ENCODE results near the gene KCNH1.

Gene KCNH1

DNA sequence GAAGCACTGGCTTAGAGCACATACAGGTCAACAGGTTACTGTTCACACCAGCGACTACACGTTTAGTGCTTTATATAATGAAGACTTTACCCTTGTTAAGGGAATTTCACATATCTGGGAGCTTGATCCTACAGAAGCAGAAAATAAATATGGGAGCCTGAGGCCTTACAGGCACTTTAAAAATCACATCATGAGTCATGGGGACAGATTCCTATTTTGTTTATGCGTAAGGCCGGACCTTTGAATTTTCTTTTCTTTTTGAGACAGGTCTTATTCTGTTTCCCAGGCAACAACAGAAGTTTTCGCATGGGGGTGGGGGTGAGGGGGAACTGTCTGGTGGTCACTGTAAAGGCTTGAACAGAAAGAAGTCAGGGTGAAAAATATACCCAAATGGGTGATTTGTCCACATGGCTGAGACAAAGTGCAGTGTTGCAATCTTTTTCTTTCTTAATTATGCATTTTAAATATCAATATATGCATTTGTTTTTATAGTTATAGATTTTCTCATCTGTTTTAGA, 276.7 kb downstream of the KCNH1 start:
- no peak for DNase-seq (ENCODE audit: low read depth)

DNA sequence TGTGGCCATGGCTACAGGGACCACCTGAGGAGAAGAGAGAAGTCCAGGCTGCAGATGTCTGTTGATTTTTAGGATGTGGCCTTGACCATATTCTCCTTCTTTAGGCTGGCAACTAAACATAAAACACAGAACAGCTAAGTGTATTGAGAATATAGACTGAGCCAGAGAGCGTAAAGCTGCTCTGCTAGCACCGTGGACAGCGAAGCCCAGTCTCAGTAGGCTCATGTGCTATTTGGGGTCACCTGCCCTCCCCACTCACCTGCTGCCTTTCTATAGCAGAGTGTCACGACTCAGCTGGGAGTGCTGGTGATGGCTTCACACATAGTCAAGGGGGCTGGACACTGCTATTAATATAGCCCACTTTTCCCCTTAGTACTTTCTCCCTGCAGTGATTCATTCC, 278.5 kb downstream of the KCNH1 start:
- no peak for DNase-seq (ENCODE audit: low read depth)

- DNase-seq (ENCODE audit: low read depth), result no peak
Observed at GRCh38 chr1:210853276-210853675, 280.7 kb downstream of the KCNH1 start.

- no peak for DNase-seq (ENCODE audit: low read depth)
Observed at GRCh38 chr1:210850556-210850955, 283.4 kb downstream of the KCNH1 start.

DNA sequence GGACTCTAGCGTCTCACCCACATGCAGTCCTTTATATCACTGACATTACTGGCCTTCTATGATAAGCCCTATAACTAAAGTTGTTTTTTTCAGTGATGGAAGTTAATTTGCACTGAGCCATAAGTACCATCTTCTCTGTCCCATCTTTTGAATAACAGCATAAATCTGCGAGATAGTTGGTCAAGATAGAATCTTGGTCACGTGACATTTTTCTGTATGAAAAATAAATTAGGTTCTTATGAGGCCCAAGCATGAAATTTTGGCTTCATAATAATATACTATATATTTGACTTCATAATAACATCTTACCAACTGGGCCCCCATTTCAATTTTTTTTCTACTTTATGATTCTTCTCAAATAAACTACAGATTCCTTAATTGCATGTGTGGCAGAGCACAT, 285.5 kb downstream of the KCNH1 start:
- no peak for DNase-seq (ENCODE audit: low read depth)

DNA sequence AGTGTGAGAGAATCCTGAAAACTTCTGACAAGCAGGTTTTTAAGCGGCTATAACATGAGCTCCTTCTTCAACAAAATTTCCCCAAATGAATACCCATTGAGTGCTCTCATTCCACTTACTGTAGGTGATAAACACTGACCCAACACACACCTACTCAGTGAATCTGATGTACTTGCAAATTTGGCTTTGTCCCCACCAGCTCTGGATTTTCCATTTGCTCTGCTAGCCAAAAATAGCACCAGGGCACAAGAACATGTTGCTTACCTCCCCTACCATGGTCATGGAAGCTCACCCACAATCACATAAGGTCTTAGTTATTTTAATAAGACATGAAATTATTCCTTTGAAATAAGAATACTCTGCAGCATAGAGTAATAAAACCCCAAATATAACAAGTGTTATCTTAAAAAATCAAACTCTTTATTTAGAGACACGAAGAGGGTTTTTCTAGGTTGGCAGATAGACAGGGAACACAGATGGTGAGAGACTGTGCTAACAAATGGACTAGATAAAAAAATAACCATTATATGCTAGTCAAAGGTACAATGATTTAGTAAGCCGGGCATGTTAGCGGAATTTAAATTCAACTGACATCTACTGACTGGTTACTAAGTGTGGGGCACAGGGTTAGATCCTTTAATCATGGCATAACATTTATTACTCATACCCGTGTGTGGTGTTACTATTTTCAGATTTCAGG, 291.9 kb downstream of the KCNH1 start:
- no peak for DNase-seq (ENCODE audit: low read depth)

DNA sequence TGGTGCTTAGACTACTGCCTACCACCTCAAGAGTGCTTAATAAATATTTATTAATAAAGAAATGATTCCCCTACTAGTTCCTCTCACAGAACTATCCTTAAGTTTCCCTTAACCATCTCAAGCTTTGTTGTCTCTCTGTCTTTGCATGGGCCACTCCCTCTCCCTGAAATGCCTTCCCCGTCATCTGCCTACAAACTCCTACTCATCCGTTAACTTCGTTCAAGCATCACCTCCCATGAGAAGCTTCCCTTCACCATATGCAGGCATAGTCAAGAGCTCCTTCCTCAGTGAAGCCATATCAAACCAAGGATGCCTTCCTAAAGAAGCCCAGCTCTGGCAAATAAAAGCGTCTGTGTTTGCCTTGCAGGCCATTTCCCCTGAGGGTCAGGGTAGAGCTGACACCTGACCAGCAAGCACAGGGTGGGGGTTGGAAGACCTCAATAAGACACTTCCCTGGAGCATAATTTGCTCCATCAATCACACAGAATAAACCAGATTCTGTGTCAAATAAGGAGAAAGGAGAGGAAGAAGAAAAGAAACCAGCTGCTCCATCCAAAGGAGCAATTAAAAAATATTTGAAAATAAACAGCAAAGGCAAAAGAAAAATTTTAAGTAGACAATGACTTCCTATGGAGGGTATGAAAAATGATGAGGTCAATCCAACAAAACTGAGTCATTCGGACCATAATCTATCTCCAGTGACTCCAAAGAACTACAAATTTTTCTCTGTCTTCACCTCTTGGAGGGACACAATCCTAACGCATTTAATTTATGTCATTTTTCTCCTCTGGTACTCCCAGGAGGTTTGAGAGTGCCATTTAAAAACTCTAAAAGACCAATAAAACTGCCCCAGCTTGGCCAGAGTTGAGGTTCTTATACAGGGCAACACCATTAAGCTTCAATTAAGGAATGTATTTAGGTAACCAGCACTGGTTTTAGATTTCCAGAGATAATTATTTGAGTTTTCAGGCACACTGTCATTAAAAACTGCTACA, 303.6 kb downstream of the KCNH1 start:
- no peak for DNase-seq (ENCODE audit: low read depth)

DNA sequence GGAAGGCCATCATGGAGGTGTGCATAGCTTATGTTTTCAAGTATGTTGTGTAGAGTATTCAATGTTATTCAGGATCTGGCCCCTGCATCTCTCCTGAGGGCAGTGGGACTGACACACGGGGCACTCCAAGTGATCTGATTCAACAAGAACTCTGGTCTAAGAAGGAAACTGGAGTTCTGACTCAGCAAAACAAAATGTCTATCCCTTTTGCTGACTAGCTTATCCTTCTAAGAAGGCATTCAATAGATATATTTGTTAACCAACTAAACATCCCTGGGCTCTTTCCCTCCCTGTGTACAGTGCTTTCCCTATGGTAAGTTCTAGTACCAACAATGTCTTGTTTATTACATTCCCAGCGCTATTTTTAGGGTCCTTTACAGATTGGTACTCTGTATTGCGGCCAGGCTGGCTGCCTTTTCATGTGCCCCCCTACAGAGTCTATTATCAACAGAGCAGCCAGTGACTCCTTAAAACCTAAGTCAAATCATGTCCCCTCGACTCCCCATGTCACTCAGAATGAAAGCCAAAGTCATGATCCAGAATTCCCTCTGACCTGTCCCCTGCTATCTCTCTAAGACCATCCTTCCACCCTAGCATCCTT, 304.9 kb downstream of the KCNH1 start:
- DNase-seq (ENCODE audit: low read depth), result no peak

DNA sequence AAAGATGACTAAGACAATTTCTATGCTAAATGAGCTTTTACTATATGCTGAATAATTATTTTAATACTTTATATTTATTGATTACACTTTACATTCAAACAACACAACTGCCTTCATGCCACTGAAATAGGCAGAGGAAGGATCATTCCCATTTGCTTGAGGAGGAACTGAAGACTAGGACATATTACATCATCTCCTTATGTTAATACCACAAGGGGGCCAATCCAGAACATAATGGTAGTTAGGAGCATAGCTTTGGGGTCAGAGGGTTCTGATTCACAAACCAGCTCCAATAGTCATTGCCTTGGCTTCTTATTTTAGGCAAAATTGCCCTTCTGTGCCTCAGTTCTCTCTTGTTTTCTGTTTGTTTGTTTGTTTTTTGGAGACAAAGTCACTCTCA, 306.5 kb downstream of the KCNH1 start:
- no peak for DNase-seq (ENCODE audit: low read depth)

DNA sequence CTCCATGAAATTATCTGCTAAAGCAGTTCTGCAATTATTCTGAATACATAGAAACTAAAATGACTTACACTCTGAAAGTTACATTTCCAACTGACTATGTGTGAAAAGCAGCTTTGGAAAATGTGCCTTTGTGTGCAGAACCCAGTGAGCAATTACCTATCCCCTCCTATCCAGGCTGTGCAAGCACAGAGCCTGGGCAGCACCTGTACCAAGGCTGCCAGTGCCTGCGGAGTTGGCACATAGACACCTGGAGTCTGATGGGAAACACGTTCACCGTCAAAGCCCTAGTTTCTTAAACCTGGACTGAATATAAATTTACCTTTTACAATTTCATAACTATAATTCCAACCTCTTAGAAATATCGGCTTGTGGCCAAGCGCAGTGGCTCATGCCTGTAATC, 307.3 kb downstream of the KCNH1 start:
- DNase-seq (ENCODE audit: low read depth), result no peak

GRCh38 chr1:210822932-210823331, 311.0 kb downstream of the KCNH1 start:
- no peak for DNase-seq (ENCODE audit: low read depth)

- DNase-seq (ENCODE audit: low read depth), result no peak
Observed at GRCh38 chr1:210822241-210822640, 311.7 kb downstream of the KCNH1 start.

GRCh38 chr1:210821615-210822014, 312.3 kb downstream of the KCNH1 start:
- DNase-seq (ENCODE audit: low read depth), result no peak

DNA sequence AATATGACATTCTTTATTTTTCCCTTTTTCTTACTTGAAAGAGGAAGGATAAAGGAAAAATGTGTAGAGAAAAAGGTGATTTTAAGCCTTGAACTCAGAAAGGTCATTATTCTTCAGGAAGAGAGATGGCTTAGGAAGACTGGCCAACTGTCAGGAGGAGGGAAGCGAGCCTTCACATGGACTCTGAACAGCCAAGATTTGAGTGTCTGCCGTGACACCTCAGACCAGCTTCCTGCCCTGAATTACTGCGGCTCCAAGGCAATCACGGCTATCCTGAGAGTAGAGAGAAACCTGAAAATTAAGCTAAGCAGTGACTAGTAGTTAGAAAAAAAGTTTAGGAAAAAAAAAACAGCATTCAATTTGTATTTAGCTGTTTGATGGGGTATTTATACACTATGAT, 314.7 kb downstream of the KCNH1 start:
- no peak for DNase-seq (ENCODE audit: low read depth)

DNA sequence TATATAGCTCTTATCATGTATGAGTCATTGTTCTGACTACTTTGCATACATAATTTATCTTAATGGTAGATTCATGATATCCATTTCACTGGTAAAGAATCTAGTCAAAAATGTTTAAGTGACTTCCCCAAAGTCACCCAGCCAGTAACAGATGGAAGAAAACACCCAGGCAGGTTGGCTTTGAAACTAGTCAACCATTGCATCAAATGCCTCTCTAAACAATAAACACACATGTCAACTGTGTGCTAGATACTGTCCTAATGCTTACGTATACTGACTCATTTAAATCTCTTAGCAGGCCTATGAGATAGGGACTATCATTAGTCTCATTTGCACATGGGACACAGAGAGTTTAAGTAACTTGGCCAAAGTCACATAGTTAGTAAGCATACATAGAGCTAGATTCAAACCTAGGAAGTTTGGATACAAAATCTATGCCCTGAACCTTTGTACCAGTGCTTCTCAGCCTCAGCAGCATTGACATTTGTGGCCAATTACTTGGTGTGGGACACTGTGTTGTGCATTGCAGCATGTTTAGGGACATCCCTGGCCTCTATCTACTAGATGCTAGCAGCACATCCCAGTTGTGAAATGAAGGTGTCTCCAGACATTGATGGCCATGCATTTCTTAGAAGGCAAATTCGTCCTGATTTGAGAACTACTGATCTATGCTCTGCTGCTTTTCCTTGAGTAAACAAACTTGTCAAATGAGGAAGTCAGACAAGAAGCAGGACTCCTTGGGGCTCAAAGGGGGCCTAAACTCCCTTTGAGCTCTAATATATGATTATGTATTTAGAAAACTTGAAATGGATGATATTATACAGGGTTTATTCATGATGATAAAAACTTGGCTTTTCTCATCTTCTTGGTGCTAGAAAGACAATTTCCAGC, 316.3 kb downstream of the KCNH1 start:
- DNase-seq (ENCODE audit: low read depth), result no peak

GRCh38 chr1:210815641-210816550, 318.1 kb downstream of the KCNH1 start:
- DNase-seq (ENCODE audit: low read depth), result no peak

DNA sequence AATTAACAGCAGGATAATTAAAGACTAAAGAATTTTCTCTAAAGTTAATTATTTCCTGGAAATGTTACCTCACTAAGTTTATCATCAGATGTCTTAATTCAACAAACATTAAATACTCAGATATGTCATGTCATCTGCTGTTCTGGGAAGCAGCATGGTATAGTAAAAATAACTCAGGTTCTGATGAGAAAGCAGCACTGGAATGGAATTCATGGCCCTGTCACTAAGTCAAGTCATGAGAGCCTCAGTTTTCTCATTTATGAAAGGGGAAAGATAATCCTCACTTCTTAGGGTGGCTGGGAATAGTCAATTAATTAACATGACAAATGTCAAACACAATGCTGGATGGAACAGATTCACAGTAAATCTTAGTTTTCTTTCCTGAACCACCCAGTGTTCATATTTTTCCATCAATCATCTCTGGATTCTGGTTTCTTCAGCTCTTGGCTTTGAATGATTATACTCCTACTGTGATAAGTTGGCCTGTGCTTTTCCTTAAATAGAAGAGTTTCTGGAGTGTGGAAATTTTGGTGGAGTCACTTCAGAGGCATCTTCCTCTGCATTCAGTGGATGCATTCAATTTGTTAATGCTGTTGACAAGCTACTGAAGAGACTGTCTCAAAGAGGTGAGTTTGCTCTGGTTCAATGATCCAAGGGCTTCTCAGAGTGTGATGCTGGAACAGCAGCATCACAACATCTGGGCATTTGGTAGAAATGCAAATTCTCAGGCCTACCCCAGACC, 319.4 kb downstream of the KCNH1 start:
- no peak for DNase-seq (ENCODE audit: low read depth)

DNA sequence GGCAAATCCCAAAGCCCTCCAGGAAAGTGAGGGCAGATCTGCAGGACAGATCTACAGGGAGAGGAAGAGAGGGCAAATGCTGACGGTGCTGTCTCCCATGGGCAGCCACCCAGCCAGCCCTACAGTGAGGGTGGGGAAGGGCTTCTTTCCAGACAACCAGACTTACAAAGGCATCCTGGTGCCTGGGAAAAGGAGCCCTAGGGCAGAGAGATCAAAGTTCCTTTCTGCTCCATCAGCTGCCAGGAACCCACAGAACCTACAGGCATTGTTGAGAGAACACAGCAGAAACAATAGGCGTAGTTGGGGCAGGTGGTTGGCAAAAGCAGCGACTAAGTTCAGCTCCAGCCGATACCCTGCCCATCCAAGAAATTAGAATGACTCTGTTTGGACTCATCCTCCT, 332.4 kb downstream of the KCNH1 start:
- DNase-seq (ENCODE audit: low read depth), result no peak

DNA sequence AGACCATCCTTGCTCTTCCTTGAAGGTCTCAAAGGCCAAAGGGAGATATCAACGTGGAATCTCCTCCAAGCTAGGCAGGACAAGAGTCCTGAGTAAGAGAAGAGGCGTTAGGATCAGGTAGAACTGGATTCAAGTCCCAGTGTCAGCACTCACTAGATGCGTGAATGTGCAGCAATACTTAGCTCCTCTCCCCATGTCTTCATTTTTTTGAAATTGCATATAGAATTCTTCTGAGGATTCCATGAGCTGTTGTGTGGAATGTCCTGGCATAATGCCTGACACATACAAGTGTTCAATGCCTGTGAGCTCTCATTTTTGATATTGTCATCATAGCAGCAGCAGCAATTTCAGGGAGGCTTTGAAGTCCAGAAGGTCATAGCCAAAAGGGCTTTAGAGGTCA, 333.2 kb downstream of the KCNH1 start:
- no peak for DNase-seq (ENCODE audit: low read depth)

GRCh38 chr1:210800301-210800700, 333.6 kb downstream of the KCNH1 start:
- DNase-seq (ENCODE audit: low read depth), result no peak

Measured in HS-5 (cell line).